Endothelial cell of umbilical vein (primary cell): ENCODE measurements around the gene SLC6A7.

Experiments
- JUN ChIP-seq: IDR thresholded peaks from 2 replicates; pipeline ENCODE4 v1.6.1; 2011; ENCODE audit warnings: borderline replicate concordance, low read depth; ENCODE audit not compliant: insufficient read length, insufficient read depth
- POLR2AphosphoS5 ChIP-seq: IDR thresholded peaks from 2 replicates; pipeline ENCODE4 v1.6.1; 2012; ENCODE audit warnings: low read depth, mild to moderate bottlenecking, control low read depth, low read length, moderate library complexity; ENCODE audit not compliant: insufficient read depth

DNA sequence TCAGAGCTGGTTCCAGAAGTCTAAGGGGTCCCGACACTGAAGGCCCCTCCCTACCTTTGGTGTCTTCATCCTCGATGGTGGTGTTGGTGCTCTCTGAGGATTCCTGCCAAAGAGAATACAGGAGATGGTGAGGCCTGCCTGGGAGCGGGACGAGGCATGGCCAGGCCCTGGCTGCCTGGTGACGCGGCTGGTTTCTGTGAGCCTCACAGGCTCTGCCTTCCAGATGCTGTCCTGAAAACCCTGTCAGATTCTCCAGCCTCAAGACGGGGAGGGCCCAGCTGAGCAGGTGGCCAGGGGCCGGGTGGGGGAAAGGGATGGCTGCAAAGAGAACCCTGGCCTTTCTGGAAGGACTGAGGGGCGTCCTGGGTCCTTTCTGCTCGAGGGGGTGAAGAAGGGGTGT, 48.8 kb downstream of the SLC6A7 start:
- no peak for TF ChIP-seq JUN
- no peak for TF ChIP-seq POLR2AphosphoS5
